ENCODE data around the gene SNCAIP.

DNA sequence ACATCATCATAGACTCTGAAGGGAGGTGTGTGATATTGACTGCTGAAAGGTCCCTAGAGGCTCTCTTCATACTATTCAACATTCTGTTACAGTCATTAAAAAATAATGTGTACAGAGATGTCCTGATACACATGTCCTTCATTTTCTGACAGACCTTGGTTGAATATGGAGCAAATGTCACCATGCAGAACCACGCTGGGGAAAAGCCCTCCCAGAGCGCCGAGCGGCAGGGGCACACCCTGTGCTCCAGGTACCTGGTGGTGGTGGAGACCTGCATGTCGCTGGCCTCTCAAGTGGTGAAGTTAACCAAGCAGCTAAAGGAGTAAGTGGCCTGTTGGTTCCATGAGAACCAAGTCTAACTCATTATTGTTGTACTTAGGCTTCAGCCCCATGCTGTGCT is 132.4 kb downstream of the SNCAIP start:
- TF ChIP-seq, protein P1, sequence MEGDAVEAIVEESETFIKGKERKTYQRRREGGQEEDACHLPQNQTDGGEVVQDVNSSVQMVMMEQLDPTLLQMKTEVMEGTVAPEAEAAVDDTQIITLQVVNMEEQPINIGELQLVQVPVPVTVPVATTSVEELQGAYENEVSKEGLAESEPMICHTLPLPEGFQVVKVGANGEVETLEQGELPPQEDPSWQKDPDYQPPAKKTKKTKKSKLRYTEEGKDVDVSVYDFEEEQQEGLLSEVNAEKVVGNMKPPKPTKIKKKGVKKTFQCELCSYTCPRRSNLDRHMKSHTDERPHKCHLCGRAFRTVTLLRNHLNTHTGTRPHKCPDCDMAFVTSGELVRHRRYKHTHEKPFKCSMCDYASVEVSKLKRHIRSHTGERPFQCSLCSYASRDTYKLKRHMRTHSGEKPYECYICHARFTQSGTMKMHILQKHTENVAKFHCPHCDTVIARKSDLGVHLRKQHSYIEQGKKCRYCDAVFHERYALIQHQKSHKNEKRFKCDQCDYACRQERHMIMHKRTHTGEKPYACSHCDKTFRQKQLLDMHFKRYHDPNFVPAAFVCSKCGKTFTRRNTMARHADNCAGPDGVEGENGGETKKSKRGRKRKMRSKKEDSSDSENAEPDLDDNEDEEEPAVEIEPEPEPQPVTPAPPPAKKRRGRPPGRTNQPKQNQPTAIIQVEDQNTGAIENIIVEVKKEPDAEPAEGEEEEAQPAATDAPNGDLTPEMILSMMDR (IDR thresholded peaks at IDR 0.05), result no peak
- TF ChIP-seq SIN3A (IDR thresholded peaks at IDR 0.05; ENCODE audit: borderline replicate concordance, insufficient read depth, low read depth, low read length), result no peak
- TF ChIP-seq, protein P2, sequence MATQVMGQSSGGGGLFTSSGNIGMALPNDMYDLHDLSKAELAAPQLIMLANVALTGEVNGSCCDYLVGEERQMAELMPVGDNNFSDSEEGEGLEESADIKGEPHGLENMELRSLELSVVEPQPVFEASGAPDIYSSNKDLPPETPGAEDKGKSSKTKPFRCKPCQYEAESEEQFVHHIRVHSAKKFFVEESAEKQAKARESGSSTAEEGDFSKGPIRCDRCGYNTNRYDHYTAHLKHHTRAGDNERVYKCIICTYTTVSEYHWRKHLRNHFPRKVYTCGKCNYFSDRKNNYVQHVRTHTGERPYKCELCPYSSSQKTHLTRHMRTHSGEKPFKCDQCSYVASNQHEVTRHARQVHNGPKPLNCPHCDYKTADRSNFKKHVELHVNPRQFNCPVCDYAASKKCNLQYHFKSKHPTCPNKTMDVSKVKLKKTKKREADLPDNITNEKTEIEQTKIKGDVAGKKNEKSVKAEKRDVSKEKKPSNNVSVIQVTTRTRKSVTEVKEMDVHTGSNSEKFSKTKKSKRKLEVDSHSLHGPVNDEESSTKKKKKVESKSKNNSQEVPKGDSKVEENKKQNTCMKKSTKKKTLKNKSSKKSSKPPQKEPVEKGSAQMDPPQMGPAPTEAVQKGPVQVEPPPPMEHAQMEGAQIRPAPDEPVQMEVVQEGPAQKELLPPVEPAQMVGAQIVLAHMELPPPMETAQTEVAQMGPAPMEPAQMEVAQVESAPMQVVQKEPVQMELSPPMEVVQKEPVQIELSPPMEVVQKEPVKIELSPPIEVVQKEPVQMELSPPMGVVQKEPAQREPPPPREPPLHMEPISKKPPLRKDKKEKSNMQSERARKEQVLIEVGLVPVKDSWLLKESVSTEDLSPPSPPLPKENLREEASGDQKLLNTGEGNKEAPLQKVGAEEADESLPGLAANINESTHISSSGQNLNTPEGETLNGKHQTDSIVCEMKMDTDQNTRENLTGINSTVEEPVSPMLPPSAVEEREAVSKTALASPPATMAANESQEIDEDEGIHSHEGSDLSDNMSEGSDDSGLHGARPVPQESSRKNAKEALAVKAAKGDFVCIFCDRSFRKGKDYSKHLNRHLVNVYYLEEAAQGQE (IDR thresholded peaks at IDR 0.05; ENCODE audit: insufficient read depth in 1 of 2, low read depth in 2 of 2, low read length in 1 of 2), result no peak
- TF ChIP-seq POLR2AphosphoS5 (IDR thresholded peaks at IDR 0.05; ENCODE audit: low read depth, low read length), result no peak
- no peak for TF ChIP-seq TCF7L2 (IDR thresholded peaks at IDR 0.05; ENCODE audit: low read depth, low read length)
